DND-41 (cell line): ENCODE results near the gene APBB2.

Source experiments
- ATAC-seq: fragments of 200-7000 bp; cut with Tn5 transposase; 3 replicates; pipeline ENCODE4 v1.9.1; 2021; ENCODE audit warnings: low read depth; ENCODE audit not compliant: insufficient read depth
- DNase-seq: peaks from one replicate; pipeline ENCODE4 v3.0.0-alpha.2; 2020
- H2AFZ ChIP-seq: 2 replicates; pipeline ENCODE4 v1.6.0; 2012; ENCODE audit warnings: low read depth, low read length
- H3K27ac ChIP-seq: 2 replicates; pipeline ENCODE4 v1.5.1; 2012; ENCODE audit warnings: low read length, inconsistent platforms
- H3K27me3 ChIP-seq: fragments of 200-600 bp; sonication (generic); 2 replicates; pipeline ENCODE4 v1.6.0; 2012; ENCODE audit warnings: low read length, mild to moderate bottlenecking, inconsistent platforms; ENCODE audit not compliant: insufficient read depth, poor library complexity
- H3K36me3 ChIP-seq: 2 replicates; pipeline ENCODE4 v1.5.1; 2012; ENCODE audit warnings: low read length, inconsistent platforms; ENCODE audit not compliant: insufficient read depth
- H3K4me1 ChIP-seq: 2 replicates; pipeline ENCODE4 v1.5.1; 2012; ENCODE audit warnings: mild to moderate bottlenecking, low read length; ENCODE audit not compliant: insufficient read depth
- H3K4me2 ChIP-seq: 2 replicates; pipeline ENCODE4 v1.6.0; 2012; ENCODE audit warnings: mild to moderate bottlenecking, moderate library complexity, low read length, inconsistent platforms; ENCODE audit not compliant: insufficient read depth
- H3K4me3 ChIP-seq, 2 experiments: fragments of 200-600 bp in 1 of 2; shearing (Covaris generic) in 1 of 2; 2 replicates each; pipeline ENCODE4 v1.5.1; 2012 to 2016; ENCODE audit warnings: inconsistent platforms in 2 of 2, low read length in 2 of 2, mild to moderate bottlenecking in 2 of 2, low read depth in 1 of 2, moderate library complexity in 1 of 2
- H3K79me2 ChIP-seq: 2 replicates; pipeline ENCODE4 v1.6.0; 2012; ENCODE audit warnings: low read length, inconsistent platforms; ENCODE audit not compliant: insufficient read depth
- H3K9ac ChIP-seq: 2 replicates; pipeline ENCODE4 v1.6.0; 2012; ENCODE audit warnings: low read depth, mild to moderate bottlenecking, inconsistent platforms, low read length, moderate library complexity
- H3K9me3 ChIP-seq: 2 replicates; pipeline ENCODE4 v1.5.1; 2012; ENCODE audit warnings: low read length, moderate library complexity, mild to moderate bottlenecking, inconsistent platforms; ENCODE audit not compliant: insufficient read depth, severe bottlenecking
- H4K20me1 ChIP-seq: 2 replicates; pipeline ENCODE4 v1.6.0; 2012; ENCODE audit warnings: low read length; ENCODE audit not compliant: insufficient read depth
- EZH2 ChIP-seq: IDR thresholded peaks from 3 replicates; pipeline ENCODE4 v1.6.1; 2012; ENCODE audit warnings: borderline replicate concordance, low read depth, mild to moderate bottlenecking, moderate library complexity, low read length, inconsistent platforms; ENCODE audit not compliant: severe bottlenecking
- TF ChIP-seq, protein P1 (sequence below): IDR thresholded peaks from 2 replicates; pipeline ENCODE4 v1.5.1; 2012; ENCODE audit warnings: borderline replicate concordance, low read length, moderate library complexity, mild to moderate bottlenecking; ENCODE audit not compliant: poor library complexity, severe bottlenecking; ENCODE audit errors: extremely low read depth

The APBB2 gene

DNA sequence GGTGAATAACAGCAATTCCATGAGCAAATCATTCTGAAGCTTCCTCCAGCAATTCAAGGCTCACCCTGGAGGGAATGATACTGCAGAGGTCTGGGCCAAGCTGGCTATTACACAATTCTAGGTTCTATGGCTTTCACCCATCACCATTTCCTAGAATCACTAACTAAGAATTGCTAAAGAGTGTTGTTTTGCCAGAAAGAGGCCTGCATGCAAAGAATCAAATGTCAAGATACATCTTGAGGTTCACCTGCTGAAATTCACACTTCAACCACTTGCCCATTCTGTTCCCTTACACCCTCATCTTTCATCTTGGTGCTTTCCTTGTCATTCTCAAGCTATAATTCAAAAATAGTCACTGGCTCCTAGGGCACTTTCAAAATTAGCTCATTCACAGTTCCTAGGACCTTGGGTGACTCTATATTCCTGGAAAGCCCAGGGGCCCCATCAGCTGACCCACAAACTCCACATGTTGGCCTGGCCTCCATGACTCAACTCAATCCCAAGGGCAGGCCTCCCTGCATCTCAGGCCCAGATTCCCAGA lies 7.0 kb downstream of the APBB2 start:
- Histone ChIP-seq H3K27ac (no peak overlapping the region), H3K4me1 (no peaks in the 10 kb centered on the region), H3K9ac (no peak overlapping the region), H4K20me1 (no peaks in the 10 kb centered on the region), H3K9me3 (no peaks in the 10 kb centered on the region), H3K36me3 (no peaks in the 10 kb centered on the region), H3K4me2 (no peak overlapping the region), H3K27me3 (peaks cover 8% of the 10 kb centered on the region), H3K79me2 (no peaks in the 10 kb centered on the region), H2AFZ (no peak overlapping the region), H3K4me3 (no peak overlapping the region)
- no peak for TF ChIP-seq EZH2
- TF ChIP-seq, protein P1, sequence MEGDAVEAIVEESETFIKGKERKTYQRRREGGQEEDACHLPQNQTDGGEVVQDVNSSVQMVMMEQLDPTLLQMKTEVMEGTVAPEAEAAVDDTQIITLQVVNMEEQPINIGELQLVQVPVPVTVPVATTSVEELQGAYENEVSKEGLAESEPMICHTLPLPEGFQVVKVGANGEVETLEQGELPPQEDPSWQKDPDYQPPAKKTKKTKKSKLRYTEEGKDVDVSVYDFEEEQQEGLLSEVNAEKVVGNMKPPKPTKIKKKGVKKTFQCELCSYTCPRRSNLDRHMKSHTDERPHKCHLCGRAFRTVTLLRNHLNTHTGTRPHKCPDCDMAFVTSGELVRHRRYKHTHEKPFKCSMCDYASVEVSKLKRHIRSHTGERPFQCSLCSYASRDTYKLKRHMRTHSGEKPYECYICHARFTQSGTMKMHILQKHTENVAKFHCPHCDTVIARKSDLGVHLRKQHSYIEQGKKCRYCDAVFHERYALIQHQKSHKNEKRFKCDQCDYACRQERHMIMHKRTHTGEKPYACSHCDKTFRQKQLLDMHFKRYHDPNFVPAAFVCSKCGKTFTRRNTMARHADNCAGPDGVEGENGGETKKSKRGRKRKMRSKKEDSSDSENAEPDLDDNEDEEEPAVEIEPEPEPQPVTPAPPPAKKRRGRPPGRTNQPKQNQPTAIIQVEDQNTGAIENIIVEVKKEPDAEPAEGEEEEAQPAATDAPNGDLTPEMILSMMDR, result no peak
- ATAC-seq (no peak), DNase-seq (no peak)

DNA sequence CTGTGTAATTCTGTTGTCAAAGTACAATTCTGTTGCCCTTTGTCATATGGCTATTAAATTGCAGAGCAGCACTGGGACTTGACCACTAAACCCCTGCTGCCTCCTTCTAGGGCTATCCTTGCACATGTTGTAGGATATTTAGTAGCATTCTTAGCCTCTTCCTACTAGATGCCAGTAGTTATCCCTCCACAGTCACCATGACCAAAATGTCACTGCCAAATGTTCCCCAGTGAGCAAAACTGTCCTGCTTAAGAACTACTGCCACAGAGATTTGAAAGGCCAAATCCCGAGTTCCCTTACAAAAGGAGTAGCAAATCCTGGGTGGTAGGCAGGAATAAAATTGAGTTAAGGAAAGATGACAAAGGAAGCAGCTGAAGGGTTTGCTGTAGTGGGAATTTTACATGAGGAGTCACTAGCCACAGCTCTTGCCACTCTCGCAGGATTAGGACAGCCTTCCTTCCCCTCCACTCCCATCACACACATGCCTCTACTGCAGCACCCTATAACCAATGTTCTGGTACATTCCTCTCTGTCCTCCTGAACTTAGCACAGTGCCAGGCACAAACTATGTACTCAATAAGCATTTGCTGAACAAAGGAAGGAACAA lies 8.4 kb downstream of the APBB2 start:
- Histone ChIP-seq H2AFZ (no peak overlapping the region), H4K20me1 (no peaks in the 10 kb centered on the region), H3K79me2 (no peaks in the 10 kb centered on the region), H3K36me3 (no peaks in the 10 kb centered on the region), H3K27ac (no peak overlapping the region), H3K4me3 (no peak overlapping the region), H3K4me1 (no peaks in the 10 kb centered on the region), H3K9ac (no peak overlapping the region), H3K27me3 (peaks cover 17% of the 10 kb centered on the region), H3K9me3 (no peaks in the 10 kb centered on the region), H3K4me2 (no peak overlapping the region)
- TF ChIP-seq, protein P1, result no peak
- no peak for TF ChIP-seq EZH2
- ATAC-seq (no peak), DNase-seq (no peak)

DNA sequence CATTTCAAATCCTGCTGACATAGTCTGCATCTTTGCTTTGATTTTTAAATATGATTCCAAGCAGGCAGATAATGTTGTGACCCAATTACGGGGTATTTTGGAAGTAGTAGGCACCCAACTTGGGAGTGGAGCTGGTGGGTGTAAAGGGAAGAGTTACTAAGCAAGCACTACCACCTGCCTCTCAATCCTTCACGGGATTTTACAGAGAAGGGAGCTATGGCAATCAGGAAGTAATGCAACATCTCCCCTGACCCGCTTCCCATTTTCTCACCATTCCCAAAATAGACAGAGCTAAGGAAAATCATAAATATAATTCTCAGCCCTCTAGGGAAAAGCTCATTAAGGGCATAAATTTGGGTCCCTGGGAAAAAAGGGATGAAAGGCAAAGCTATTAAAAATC lies 9.2 kb downstream of the APBB2 start:
- Histone ChIP-seq H2AFZ (no peak overlapping the region), H3K9ac (no peak overlapping the region), H3K9me3 (no peaks in the 10 kb centered on the region), H3K36me3 (no peaks in the 10 kb centered on the region), H3K27me3 (peaks cover 19% of the 10 kb centered on the region), H3K4me1 (no peaks in the 10 kb centered on the region), H3K79me2 (no peaks in the 10 kb centered on the region), H4K20me1 (no peaks in the 10 kb centered on the region), H3K4me3 (no peak overlapping the region), H3K27ac (no peak overlapping the region), H3K4me2 (no peak overlapping the region)
- TF ChIP-seq, protein P1, result no peak
- no peak for ATAC-seq
- DNase-seq, result no peak
